Fibroblast of lung (primary cell): ENCODE data around the gene SLC34A1. TPM values are rescaled to one million over a fixed set of nuclear protein-coding genes. Genes with fewer than 3 reads are reported as not detected.

ENCODE experiments used
- DNase-seq, 2 donors: peaks; one replicate each; pipeline versions ENCODE4 v3.0.0 to v3.0.0-alpha.2; 2010; ENCODE audit warnings: low read depth in 2 of 2
- H2AFZ ChIP-seq: 2 replicates; pipeline ENCODE4 v1.5.1; 2012; ENCODE audit warnings: low read length, control low read depth, inconsistent platforms
- H3K27ac ChIP-seq: 2 replicates; pipeline ENCODE4 v1.5.1; 2011; ENCODE audit warnings: low read length, control low read depth; ENCODE audit not compliant: insufficient read depth
- H3K27me3 ChIP-seq: 2 replicates; pipeline ENCODE4 v1.5.1; 2011; ENCODE audit warnings: mild to moderate bottlenecking, low read length; ENCODE audit not compliant: control insufficient read depth, insufficient read depth
- H3K36me3 ChIP-seq: 2 replicates; pipeline ENCODE4 v1.5.1; 2011; ENCODE audit warnings: low read length; ENCODE audit not compliant: control insufficient read depth, insufficient read depth
- H3K4me1 ChIP-seq: 2 replicates; pipeline ENCODE4 v1.5.1; 2011; ENCODE audit warnings: low read length; ENCODE audit not compliant: control insufficient read depth, insufficient read depth; ENCODE audit errors: extremely low read depth
- H3K4me2 ChIP-seq: 2 replicates; pipeline ENCODE4 v1.5.1; 2011; ENCODE audit warnings: low read length, control low read depth; ENCODE audit not compliant: insufficient read depth; ENCODE audit errors: extremely low read depth
- H3K4me3 ChIP-seq, 4 experiments: fragments of 200-600 bp in 1 of 4; sonication (generic) in 1 of 4; replicated peaks in 1 of 4; 2 replicates each; pipeline ENCODE4 v1.5.1; 2011 to 2016; ENCODE audit warnings: low read length in 4 of 4, low read depth in 3 of 4, mild to moderate bottlenecking in 3 of 4, control low read depth in 2 of 4, inconsistent platforms in 1 of 4, mixed read lengths in 1 of 4; ENCODE audit not compliant: insufficient read depth in 1 of 4; ENCODE audit errors: control extremely low read depth in 1 of 4
- H3K79me2 ChIP-seq: 2 replicates; pipeline ENCODE4 v1.5.1; 2012; ENCODE audit warnings: mild to moderate bottlenecking, low read length, inconsistent platforms; ENCODE audit not compliant: control insufficient read depth, insufficient read depth
- H3K9ac ChIP-seq: 2 replicates; pipeline ENCODE4 v1.5.1; 2011; ENCODE audit warnings: mild to moderate bottlenecking, low read length, control low read depth; ENCODE audit not compliant: insufficient read depth
- H3K9me3 ChIP-seq: 2 replicates; pipeline ENCODE4 v1.5.1; 2012; ENCODE audit warnings: low read depth, low read length; ENCODE audit not compliant: control insufficient read depth, insufficient read depth
- H4K20me1 ChIP-seq: 2 replicates; pipeline ENCODE4 v1.5.1; 2011; ENCODE audit warnings: low read length; ENCODE audit not compliant: control insufficient read depth, insufficient read depth; ENCODE audit errors: extremely low read depth
- CTCF ChIP-seq, 2 donors: IDR thresholded peaks in 1 of 2; conservative IDR thresholded peaks in 1 of 2; 1 replicate in 1 of 2; 2 replicates in 1 of 2; pipeline ENCODE4 v1.5.1; 2011 to 2012; ENCODE audit warnings: low read length in 2 of 2, control low read depth in 1 of 2, inconsistent platforms in 1 of 2, low read depth in 1 of 2, mild to moderate bottlenecking in 1 of 2
- EZH2 ChIP-seq: IDR thresholded peaks from 2 replicates; pipeline ENCODE4 v1.5.1; 2012; ENCODE audit warnings: low read length, control low read depth, mild to moderate bottlenecking; ENCODE audit errors: missing control alignments
- polyA plus RNA-seq, 2 donors: library from polyadenylated mRNA; depleted of rRNA in 1 of 2; stranded (reverse) in 1 of 2; unstranded in 1 of 2; fragments of >200 nt; gene quantifications; 2 replicates each; pipeline ENCODE4 v1.2.1, GENCODE V29; 2011 to 2012; ENCODE audit warnings: missing spikeins in 1 of 2
- total RNA-seq: library from RNA; depleted of rRNA; stranded (reverse); fragments of >200 nt; gene quantifications from 2 replicates; pipeline ENCODE4 v1.2.1, GENCODE V29; 2014

SLC34A1 gene
- total and polyA plus RNA-seq, 2 donors (not counting 1 experiment from before 2014, with no cell fraction given): not detected

- Histone ChIP-seq H4K20me1 (no peaks in the 10 kb centered on the region), H3K27me3 (peaks cover 14% of the 10 kb centered on the region), H3K4me2 (no peak overlapping the region), H3K27ac (no peak overlapping the region), H3K9me3 (no peaks in the 10 kb centered on the region), H3K4me1 (no peaks in the 10 kb centered on the region), H3K9ac (no peak overlapping the region), H3K36me3 (no peaks in the 10 kb centered on the region), H3K79me2 (no peaks in the 10 kb centered on the region), H3K4me3 (no peak overlapping the region), H2AFZ (no peak overlapping the region)
- no peak for DNase-seq
- TF ChIP-seq EZH2 (peak; percentile 17), CTCF (conservative IDR thresholded peaks at IDR 0.05 in 1 of 2, IDR thresholded peaks at IDR 0.05 in 1 of 2; ENCODE audit: low read depth in 1 of 2, low read length in 2 of 2) (no peak)
These were observed 27.5 kb upstream of the SLC34A1 start for GRCh38 chr5:177356746-177357145.

- H3K27ac ChIP-seq: no peak overlapping the region
- H3K9me3 ChIP-seq: no peaks in the 10 kb centered on the region
- no peaks in the 10 kb centered on the region for H3K79me2 ChIP-seq
- DNase-seq: no peak
- H4K20me1 ChIP-seq: no peaks in the 10 kb centered on the region
- H3K27me3 ChIP-seq: peaks cover 14% of the 10 kb centered on the region
- H3K36me3 ChIP-seq: no peaks in the 10 kb centered on the region
- TF ChIP-seq CTCF (conservative IDR thresholded peaks at IDR 0.05 in 1 of 2, IDR thresholded peaks at IDR 0.05 in 1 of 2; ENCODE audit: low read depth in 1 of 2, low read length in 2 of 2) (no peak), EZH2 (no peak)
- H3K4me3 ChIP-seq: no peak overlapping the region
- no peak overlapping the region for H3K4me2 ChIP-seq
- H3K4me1 ChIP-seq: no peaks in the 10 kb centered on the region
- H3K9ac ChIP-seq: no peak overlapping the region
- no peak overlapping the region for H2AFZ ChIP-seq
These were observed 27.1 kb upstream of the SLC34A1 start for GRCh38 chr5:177357146-177357458.

- peaks cover 17% of the 10 kb centered on the region for H3K27me3 ChIP-seq
- DNase-seq: peak in 1 of 2 donors; percentile 64
- no peak within 1 kb of the TSS for H3K4me3 ChIP-seq
- H4K20me1 ChIP-seq: no peaks in the 10 kb centered on the region
- no peak within 1 kb of the TSS for H3K9ac ChIP-seq
- no peak for TF ChIP-seq CTCF (conservative IDR thresholded peaks at IDR 0.05 in 1 of 2, IDR thresholded peaks at IDR 0.05 in 1 of 2; ENCODE audit: low read depth in 1 of 2, low read length in 2 of 2)
- TF ChIP-seq EZH2: no peak
- H3K4me1 ChIP-seq: no peaks in the 10 kb centered on the region
- H3K36me3 ChIP-seq: no peaks in the 10 kb centered on the region
- H2AFZ ChIP-seq: no peak within 1 kb of the TSS
- H3K27ac ChIP-seq: no peak within 1 kb of the TSS
- H3K79me2 ChIP-seq: no peaks in the 10 kb centered on the region
- no peak within 1 kb of the TSS for H3K4me2 ChIP-seq
- H3K9me3 ChIP-seq: no peaks in the 10 kb centered on the region
These were observed 26.5 kb upstream of the SLC34A1 start, which contains the start of gene RGS14 for GRCh38 chr5:177357459-177358351. Gene RGS14 (plus strand): TSS chr5:177357924. CDS start chr5:177358025, 101 bp downstream.
